ENCODE measurements around the gene TPPP3. TPM values are rescaled to one million over a fixed set of nuclear protein-coding genes. Genes with fewer than 3 reads are reported as not detected.
"Not testable (repeated sequence)": the region's sequence is repeated elsewhere in the genome, so short reads cannot be mapped to it uniquely, and the experiment has no call there.

Gene TPPP3
- total RNA-seq, 1 donor, result 5.1 TPM

GRCh38 chr16:67356396-67356795, 36.9 kb downstream of the TPPP3 start:
- DNase-seq (ENCODE audit: low read depth in 2 of 3, low spot score in 2 of 3), result no peak

GRCh38 chr16:67352463-67352862, 40.8 kb downstream of the TPPP3 start:
- not testable (repeated sequence) for DNase-seq (ENCODE audit: low read depth in 2 of 3, low spot score in 2 of 3)

GRCh38 chr16:67350324-67350723, 43.0 kb downstream of the TPPP3 start:
- DNase-seq (ENCODE audit: low read depth in 2 of 3, low spot score in 2 of 3), result no peak

GRCh38 chr16:67349172-67349571, 44.1 kb downstream of the TPPP3 start:
- peak in 1 of 3 donors; percentile 70 for DNase-seq (ENCODE audit: low read depth in 2 of 3, low spot score in 2 of 3)

- DNase-seq (ENCODE audit: low read depth in 2 of 3, low spot score in 2 of 3), result no peak
These were observed 47.0 kb downstream of the TPPP3 start for GRCh38 chr16:67346341-67346740.

- DNase-seq (ENCODE audit: low read depth in 2 of 3, low spot score in 2 of 3), result no peak
These were observed 47.9 kb downstream of the TPPP3 start for GRCh38 chr16:67345401-67345800.

- no peak for DNase-seq (ENCODE audit: low read depth in 2 of 3, low spot score in 2 of 3)
These were observed 50.7 kb downstream of the TPPP3 start for GRCh38 chr16:67342616-67343015.

- DNase-seq (ENCODE audit: low read depth in 2 of 3, low spot score in 2 of 3), result no peak
These were observed 52.0 kb downstream of the TPPP3 start for GRCh38 chr16:67341250-67341649.

Small RNA genes lying within 50 kb of the gene (small RNA-seq; reads per million reads assigned to genes)
- gene RNU1-123P, result not detected

Other genes with a start within 250 kb of the TPPP3 start
- gene B3GNT9, start 242.5 kb downstream of the TPPP3 start, total RNA-seq, result 9.2 TPM
- 29.6 TPM for gene TRADD, start 233.6 kb downstream of the TPPP3 start, total RNA-seq
- gene FBXL8, start 233.5 kb downstream of the TPPP3 start, total RNA-seq, result 14.8 TPM
- 1.3 TPM for gene HSF4, start 228.8 kb downstream of the TPPP3 start, total RNA-seq
- 0.54 TPM for gene NOL3, start 223.0 kb downstream of the TPPP3 start, total RNA-seq
- gene MATCAP1, start 209.5 kb downstream of the TPPP3 start, total RNA-seq, result 12.9 TPM
- gene EXOC3L1, start 203.4 kb downstream of the TPPP3 start, total RNA-seq, result under 0.01 TPM
- 91.8 TPM for gene E2F4, start 201.3 kb downstream of the TPPP3 start, total RNA-seq
- gene ELMO3, start 194.4 kb downstream of the TPPP3 start, total RNA-seq, result 1.6 TPM
- gene TMEM208, start 166.4 kb downstream of the TPPP3 start, total RNA-seq, result 27.5 TPM
- 45.8 TPM for gene FHOD1, start 146.0 kb downstream of the TPPP3 start, total RNA-seq
- gene SLC9A5, start 144.5 kb downstream of the TPPP3 start, total RNA-seq, result 0.54 TPM
- 23.4 TPM for gene PLEKHG4, start 114.0 kb downstream of the TPPP3 start, total RNA-seq
- 0.54 TPM for gene KCTD19, start 66.8 kb downstream of the TPPP3 start, total RNA-seq
- gene LRRC36, start 66.7 kb downstream of the TPPP3 start, total RNA-seq, result 0.27 TPM
- 6.7 TPM for gene ZDHHC1, start 23.0 kb upstream of the TPPP3 start, total RNA-seq
- 0.27 TPM for gene HSD11B2, start 37.6 kb upstream of the TPPP3 start, total RNA-seq
- 153 TPM for gene ATP6V0D1, start 87.7 kb upstream of the TPPP3 start, total RNA-seq
- not detected for gene AGRP, start 90.0 kb upstream of the TPPP3 start, total RNA-seq
- 28.8 TPM for gene RIPOR1, start 135.3 kb upstream of the TPPP3 start, total RNA-seq
- 35.3 TPM for gene CTCF, start 169.0 kb upstream of the TPPP3 start, total RNA-seq

All from hematopoietic multipotent progenitor cell (in vitro differentiated cells).